GM12878 (cell line): ENCODE results near the gene RAPH1. TPM values are rescaled to one million over a fixed set of nuclear protein-coding genes. Genes with fewer than 3 reads are reported as not detected.

ENCODE experiments used
- ATAC-seq: fragments of 200-7000 bp; cut with Tn5 transposase; 3 replicates; pipeline ENCODE4 v1.9.1; 2020; ENCODE audit warnings: mild to moderate bottlenecking, moderate library complexity
- BruUV-seq: library from RNA; stranded (reverse); fragments of 400-500 nt; replicated peaks from 2 replicates; lab custom pipeline; 2021; lab: Mats Ljungman, UMichigan
- CTCF ChIA-PET: fragments of 300-600 bp; sonication (Branson Sonifier 250); formaldehyde crosslinking; extraction: SDS; loops from one replicate; lab custom pipeline; 2021; ENCODE audit warnings: inconsistent platforms; lab: Yijun Ruan, JAX
- POLR2A ChIA-PET: fragments of 350-600 bp; formaldehyde crosslinking; extraction: SDS; loops from one replicate; lab custom pipeline; 2021; ENCODE audit warnings: inconsistent platforms; lab: Charles Lee
- RAD21 ChIA-PET: fragments of 300-600 bp; sonication (Branson Sonifier 250); formaldehyde crosslinking; loops from one replicate; lab custom pipeline; 2023; ENCODE audit warnings: antibody characterized with exemption; ENCODE audit not compliant: unreplicated experiment; lab: Charles Lee
- SMC1A ChIA-PET: fragments of 300-600 bp; sonication (Branson Sonifier 250); formaldehyde crosslinking; loops from one replicate; lab custom pipeline; 2023; ENCODE audit not compliant: unreplicated experiment, uncharacterized antibody; lab: Charles Lee
- DNase-seq: peaks from one replicate; pipeline ENCODE4 v3.0.0-alpha.2; 2011; ENCODE audit warnings: low read depth, low spot score
- FAIRE-seq: peaks from 3 replicates; lab custom pipeline; 2011; peaks lifted over from hg19 to GRCh38; lab: Jason Lieb, UNC
- H2AFZ ChIP-seq: 2 replicates; pipeline ENCODE4 v1.6.0; 2011; ENCODE audit warnings: low read depth, low read length, control low read depth; ENCODE audit not compliant: control insufficient read depth
- H3K27ac ChIP-seq: 2 replicates; pipeline ENCODE4 v1.5.1; 2011; ENCODE audit warnings: control low read depth; ENCODE audit not compliant: control insufficient read depth, insufficient read depth
- H3K27me3 ChIP-seq, 2 experiments: replicated peaks in 1 of 2; 2 replicates each; pipeline versions ENCODE4 v1.6.0 to v1.6.1; 2011; ENCODE audit warnings: low read length in 1 of 2; ENCODE audit not compliant: control insufficient read depth in 2 of 2, insufficient read depth in 2 of 2
- H3K36me3 ChIP-seq, 2 experiments: 2 replicates each; pipeline ENCODE4 v1.5.1; 2011; ENCODE audit warnings: low read length in 1 of 2; ENCODE audit not compliant: control insufficient read depth in 2 of 2, insufficient read depth in 2 of 2
- H3K4me1 ChIP-seq: 2 replicates; pipeline ENCODE4 v1.6.1; 2011; ENCODE audit warnings: mild to moderate bottlenecking, low read length, moderate library complexity, mixed read lengths; ENCODE audit not compliant: control insufficient read depth, insufficient read depth
- H3K4me2 ChIP-seq: 2 replicates; pipeline ENCODE4 v1.6.0; 2011; ENCODE audit warnings: control low read depth; ENCODE audit not compliant: control insufficient read depth, insufficient read depth
- H3K4me3 ChIP-seq: fragments of 200-600 bp; sonication (generic); 2 replicates; pipeline ENCODE4 v1.5.1; 2016
- H3K79me2 ChIP-seq: 2 replicates; pipeline ENCODE4 v1.6.0; 2011; ENCODE audit warnings: low read length; ENCODE audit not compliant: control insufficient read depth, insufficient read depth
- H3K9ac ChIP-seq: 2 replicates; pipeline ENCODE4 v1.8.0; 2011; ENCODE audit warnings: low read length, control low read depth, mixed read lengths; ENCODE audit not compliant: control insufficient read depth, insufficient read depth
- H3K9me3 ChIP-seq: replicated peaks from 3 replicates; pipeline ENCODE4 v1.5.1; 2011; ENCODE audit warnings: mild to moderate bottlenecking, low read length; ENCODE audit not compliant: control insufficient read depth, insufficient read depth
- H4K20me1 ChIP-seq: 2 replicates; pipeline ENCODE4 v1.6.0; 2011; ENCODE audit not compliant: control insufficient read depth, insufficient read depth
- IRF4 ChIP-seq: IDR thresholded peaks from 2 replicates; pipeline ENCODE4 v1.6.1; 2011; ENCODE audit warnings: low read depth, low read length
- PAX8 ChIP-seq: fragments of 450-650 bp; IDR thresholded peaks from 2 replicates; pipeline ENCODE4 v1.6.1; 2017; ENCODE audit warnings: mild to moderate bottlenecking, moderate library complexity
- PBX3 ChIP-seq: IDR thresholded peaks from 2 replicates; pipeline ENCODE4 v1.6.1; 2011; ENCODE audit warnings: mild to moderate bottlenecking, low read depth, low read length, moderate library complexity; ENCODE audit not compliant: insufficient replicate concordance
- POLR2AphosphoS2 ChIP-seq: IDR thresholded peaks from 2 replicates; pipeline ENCODE4 v1.6.1; 2011; ENCODE audit warnings: low read depth, mild to moderate bottlenecking, low read length, improper control_type of control experiment, moderate library complexity
- POLR2AphosphoS5 ChIP-seq: IDR thresholded peaks from 2 replicates; pipeline ENCODE4 v1.6.1; 2011; ENCODE audit warnings: mild to moderate bottlenecking, low read length, inconsistent platforms
- RELB ChIP-seq: fragments of 450-650 bp; IDR thresholded peaks from 2 replicates; pipeline ENCODE4 v1.6.1; 2017; ENCODE audit warnings: low read depth, mild to moderate bottlenecking, moderate library complexity
- REST ChIP-seq: IDR thresholded peaks from 2 replicates; pipeline ENCODE4 v1.6.1; 2012; ENCODE audit warnings: mild to moderate bottlenecking, low read depth, low read length
- RFX5 ChIP-seq: IDR thresholded peaks from 2 replicates; pipeline ENCODE4 v1.6.1; 2011; ENCODE audit warnings: low read depth, low read length, improper control_type of control experiment
- TCF12 ChIP-seq: IDR thresholded peaks from 2 replicates; pipeline ENCODE4 v1.6.1; 2011; ENCODE audit warnings: low read depth, mild to moderate bottlenecking, low read length
- WGBS: methylation state at CpG from one replicate; pipeline ENCODE4 v1.1.6; 2016; ENCODE audit warnings: low lambda C conversion rate; ENCODE audit not compliant: insufficient replicate concordance, insufficient coverage; ENCODE audit errors: missing lambda C conversion rate; 5-methylcytosine and 5-hydroxymethylcytosine counted together
- in situ Hi-C: fragments of 300-500 bp; cut with MboI; formaldehyde crosslinking; loops from 9 replicates; pipeline ENCODE4 v1.14.3; 2018; ENCODE audit warnings: mixed read lengths
- intact Hi-C: fragments of 100-400 bp; cut with micrococcal nuclease; formaldehyde crosslinking; loops from one replicate; pipeline ENCODE4 v1.14.2; 2022; ENCODE audit not compliant: unreplicated experiment
- polyA plus RNA-seq, 11 experiments: library from polyadenylated mRNA; depleted of rRNA in 4 of 11; unstranded in 6 of 11; stranded (reverse) in 5 of 11; fragments of >200 nt; fragmentation: Nextera tagmentation in 4 of 11; fragmentation: Illumina TruSeq in 1 of 11; extraction: Ambion mirVana in 4 of 11; extraction: Trizol in 1 of 11; gene quantifications; 1 replicate in 1 of 11; 2 replicates in 10 of 11; pipeline versions ENCODE4 v1.2.1 to v1.2.3, GENCODE V29; 2011 to 2016; ENCODE audit warnings: inconsistent platforms in 2 of 11, missing spikeins in 2 of 11, low read depth in 1 of 11
- total RNA-seq, 4 experiments: library from RNA; depleted of rRNA in 3 of 4; stranded (reverse); fragments of >200 nt in 3 of 4; fragmentation: Illumina TruSeq in 1 of 4; extraction: Trizol in 1 of 4; gene quantifications; 2 replicates each; pipeline versions ENCODE4 v1.2.1 to v1.2.3, GENCODE V29; 2013 to 2021

RAPH1 gene
- total and polyA plus RNA-seq, 10 of the 15 experiments (the other 5 are each of a cell fraction or from before 2014, with no cell fraction given) = 0.09 to 0.90 (median 0.21) TPM; not detected in 7

- no peak overlapping the region for H3K4me2 ChIP-seq
- CTCF ChIA-PET = interaction anchor here (0.6 to 1.4 kb wide), 3 partner anchors 8 to 936 kb away, joined by 3 to 4 read pairs (median 3); no protein-coding TSS in a partner anchor
- POLR2A ChIA-PET = interaction anchor here (0.6 kb wide), 1 partner anchor 1210 kb away, joined by 4 read pairs; no protein-coding TSS in a partner anchor
- H3K4me1 ChIP-seq = no peaks in the 10 kb centered on the region
- in situ Hi-C loops = no loop called here
- intact Hi-C loops = no loop called here
- no TSS peak for BruUV-seq
- H3K36me3 ChIP-seq = peaks cover 1 to 20% of the 10 kb centered on the region in 2 experiments
- no peaks in the 10 kb centered on the region for H3K79me2 ChIP-seq
- 93% methylated on average over 8 of the region's 8 CpGs for WGBS
- no peak for ATAC-seq
- TF ChIP-seq PBX3 (no peak), IRF4 (no peak), RFX5 (no peak), TCF12 (no peak)
- no peak overlapping the region for H2AFZ ChIP-seq
- no peak overlapping the region for H3K4me3 ChIP-seq
- DNase-seq = no peak
- RAD21 ChIA-PET = no interaction called here
- peaks cover 5% of the 10 kb centered on the region; the same call in 2 of the 3 replicates for H3K9me3 ChIP-seq
- no peaks in the 10 kb centered on the region for H4K20me1 ChIP-seq
- H3K9ac ChIP-seq = no peak overlapping the region
- H3K27me3 ChIP-seq = no peaks in the 10 kb centered on the region
- SMC1A ChIA-PET = interaction anchor here (1.3 kb wide), 1 partner anchor 16 kb away, joined by 4 read pairs; no protein-coding TSS in a partner anchor
- no peak for FAIRE-seq
- no peak overlapping the region for H3K27ac ChIP-seq
Measured at GRCh38 chr2:203418271-203418670, 116.8 kb downstream of the RAPH1 start.

GRCh38 chr2:203413796-203414195 is 121.3 kb downstream of the RAPH1 start:
- POLR2A ChIA-PET = interaction anchor here (0.6 kb wide), 1 partner anchor 259 kb away, joined by 3 read pairs; no protein-coding TSS in a partner anchor
- Histone ChIP-seq H2AFZ (no peak overlapping the region), H3K27me3 (no peaks in the 10 kb centered on the region), H3K4me1 (no peaks in the 10 kb centered on the region), H3K27ac (no peak overlapping the region), H3K4me3 (no peak overlapping the region), H3K79me2 (no peaks in the 10 kb centered on the region), H3K36me3 (peaks cover 1 to 17% of the 10 kb centered on the region in 2 experiments), H3K4me2 (no peak overlapping the region), H3K9me3 (peaks cover 5% of the 10 kb centered on the region; the same call in 2 of the 3 replicates), H3K9ac (no peak overlapping the region), H4K20me1 (no peaks in the 10 kb centered on the region)
- SMC1A ChIA-PET = no interaction called here
- intact Hi-C loops = no loop called here
- BruUV-seq = no TSS peak
- in situ Hi-C loops = no loop called here
- CTCF ChIA-PET = no interaction called here
- ATAC-seq (no peak), FAIRE-seq (no peak), DNase-seq (no peak)
- RAD21 ChIA-PET = no interaction called here
- TF ChIP-seq REST = no peak
- TF ChIP-seq POLR2AphosphoS5 = no peak
- no peak for TF ChIP-seq RELB
- no peak for TF ChIP-seq POLR2AphosphoS2
- no peak for TF ChIP-seq PAX8
